K562 (cell line): ENCODE data around the gene SPOUT1. TPM values are rescaled to one million over a fixed set of nuclear protein-coding genes. Genes with fewer than 3 reads are reported as not detected.
A peak's percentile ranks its signal among the peaks of the same experiment; 100 is the strongest.

Experiments used
- ARNT ChIP-seq, 2 experiments: fragments of 450-650 bp; IDR thresholded peaks; 2 replicates each; pipeline ENCODE4 v1.6.1; 2016; ENCODE audit warnings: mild to moderate bottlenecking in 1 of 2
- ATF3 ChIP-seq, 2 experiments: fragments of 450-650 bp in 1 of 2; sonication (generic) in 1 of 2; formaldehyde crosslinking in 1 of 2; IDR thresholded peaks in 1 of 2; conservative IDR thresholded peaks in 1 of 2; 2 replicates each; pipeline versions ENCODE4 v1.6.1 to v1.8.1; 2016 to 2023; ENCODE audit warnings: mild to moderate bottlenecking in 2 of 2, moderate library complexity in 2 of 2, inconsistent platforms in 1 of 2, missing genetic modification reagents in 1 of 2
- CSDE1 ChIP-seq, 2 experiments: fragments of 450-650 bp; IDR thresholded peaks; 2 replicates each; pipeline ENCODE4 v1.6.1; 2016; ENCODE audit warnings: mild to moderate bottlenecking in 1 of 2
- ELF2 ChIP-seq: fragments of 250-450 bp; sonication (Bioruptor Pico); IDR thresholded peaks from 2 replicates; pipeline ENCODE4 v1.5.0; 2021; ENCODE audit warnings: mild to moderate bottlenecking
- ETS2 ChIP-seq: IDR thresholded peaks from 2 replicates; pipeline ENCODE4 v1.6.1; 2016; ENCODE audit warnings: borderline replicate concordance, missing genetic modification characterization, mild to moderate bottlenecking, moderate library complexity, missing compliant biosample characterization; ENCODE audit not compliant: poor library complexity, severe bottlenecking
- EWSR1 ChIP-seq: fragments of 450-650 bp; IDR thresholded peaks from 2 replicates; pipeline ENCODE4 v1.6.1; 2018; ENCODE audit warnings: borderline replicate concordance, mild to moderate bottlenecking, low read depth, moderate library complexity; ENCODE audit not compliant: partially characterized antibody
- HNRNPLL ChIP-seq: fragments of 200-400 bp; formaldehyde crosslinking; IDR thresholded peaks from 2 replicates; pipeline ENCODE4 v1.6.1; 2017; ENCODE audit warnings: low read length, low read depth, mild to moderate bottlenecking; ENCODE audit not compliant: poor library complexity, severe bottlenecking
- KLF13 ChIP-seq: fragments of 450-650 bp; IDR thresholded peaks from 2 replicates; pipeline ENCODE4 v1.6.1; 2016; ENCODE audit warnings: missing genetic modification characterization, low read depth, mild to moderate bottlenecking, missing compliant biosample characterization, moderate library complexity, borderline replicate concordance
- MNT ChIP-seq, 2 experiments: fragments of 450-650 bp; conservative IDR thresholded peaks; 2 replicates each; pipeline ENCODE4 v1.6.1; 2017; ENCODE audit warnings: mild to moderate bottlenecking in 2 of 2, moderate library complexity in 2 of 2
- NELFE ChIP-seq: IDR thresholded peaks from 2 replicates; pipeline ENCODE4 v1.6.1; 2011; ENCODE audit warnings: mild to moderate bottlenecking; ENCODE audit not compliant: insufficient read depth, insufficient read length
- POLR2B ChIP-seq: fragments of 450-650 bp; IDR thresholded peaks from 2 replicates; pipeline ENCODE4 v1.6.1; 2018; ENCODE audit warnings: low read depth; ENCODE audit not compliant: partially characterized antibody
- SMAD4 ChIP-seq: fragments of 250-450 bp; sonication (Bioruptor Pico); conservative IDR thresholded peaks from 2 replicates; pipeline ENCODE4 v1.8.0; 2021; ENCODE audit warnings: inconsistent platforms, mild to moderate bottlenecking, moderate library complexity
- SNAPC5 ChIP-seq: fragments of 250-450 bp; sonication (Bioruptor Pico); IDR thresholded peaks from 2 replicates; pipeline ENCODE4 v1.8.0; 2021; ENCODE audit warnings: moderate library complexity, mild to moderate bottlenecking, inconsistent platforms
- STAT6 ChIP-seq: sonication (generic); formaldehyde crosslinking; IDR thresholded peaks from 2 replicates; pipeline ENCODE4 v1.8.1; 2023; ENCODE audit warnings: mild to moderate bottlenecking, missing genetic modification reagents
- TCF7 ChIP-seq: sonication (generic); IDR thresholded peaks from 2 replicates; pipeline ENCODE4 v1.6.1; 2016; ENCODE audit warnings: antibody characterized with exemption, borderline replicate concordance
- ZNF174 ChIP-seq: fragments of 250-450 bp; sonication (Bioruptor Pico); IDR thresholded peaks from 2 replicates; pipeline ENCODE4 v1.4.0; 2020; ENCODE audit warnings: mild to moderate bottlenecking
- ZNF740 ChIP-seq, 3 experiments: fragments of 200-800 bp in 1 of 3; sonication (Bioruptor generic) in 1 of 3; sonication (generic) in 1 of 3; formaldehyde crosslinking in 1 of 3; IDR thresholded peaks; 2 replicates each; pipeline versions ENCODE4 v1.6.1 to v1.8.0; 2016 to 2022; ENCODE audit warnings: mild to moderate bottlenecking in 2 of 3, missing compliant biosample characterization in 2 of 3, missing genetic modification characterization in 2 of 3, missing genetic modification reagents in 1 of 3
- ZNF830 ChIP-seq: fragments of 250-450 bp; sonication (Bioruptor Pico); IDR thresholded peaks from 2 replicates; pipeline ENCODE4 v1.5.0; 2021; ENCODE audit warnings: mild to moderate bottlenecking
- ZSCAN32 ChIP-seq: fragments of 450-650 bp; formaldehyde crosslinking; IDR thresholded peaks from 2 replicates; pipeline ENCODE4 v1.4.0; 2020; ENCODE audit warnings: mild to moderate bottlenecking, moderate library complexity
- polyA plus RNA-seq, 8 experiments: library from polyadenylated mRNA; depleted of rRNA in 4 of 8; stranded (reverse) in 5 of 8; unstranded in 3 of 8; fragments of >200 nt; fragmentation: Nextera tagmentation in 2 of 8; fragmentation: Illumina TruSeq in 1 of 8; extraction: Ambion mirVana in 2 of 8; extraction: Trizol in 1 of 8; gene quantifications; 2 replicates each; pipeline versions ENCODE4 v1.2.1 to v1.2.3, GENCODE V29; 2011 to 2014; ENCODE audit warnings: inconsistent platforms in 1 of 8, missing spikeins in 1 of 8
- total RNA-seq, 7 experiments: library from RNA; depleted of rRNA in 6 of 7; stranded (reverse); fragments of >200 nt in 6 of 7; fragmentation: Illumina TruSeq in 2 of 7; extraction: Trizol in 2 of 7; gene quantifications; 2 replicates each; pipeline versions ENCODE4 v1.2.1 to v1.2.3, GENCODE V29; 2011 to 2021; ENCODE audit warnings: low replicate concordance in 1 of 7

Gene SPOUT1
- total and polyA plus RNA-seq, 9 of the 15 experiments (the other 6 are each of a cell fraction or from before 2014, with no cell fraction given) = 10.6 to 121 (median 37.4) TPM

GRCh38 chr9:128786681-128787601 is 42.7 kb downstream of the SPOUT1 start, which contains the start of gene TBC1D13 (continued):
- TF ChIP-seq STAT6 (CRISPR knock-in tag) (no peak), ELF2 (CRISPR knock-in tag) (peak; percentile 71; the same call in 1 of the 2 replicates), SNAPC5 (no peak), KLF13 (tag) (peak; percentile 96), ARNT (IDR thresholded peaks at IDR 0.05) (peak in 1 of 2 experiments; percentile 38; a peak in 1 of 4 replicates), ZNF174 (CRISPR knock-in tag) (no peak), TCF7 (peak; percentile 81; the same call in 1 of the 2 replicates), MNT (conservative IDR thresholded peaks at IDR 0.05) (peak; percentile 91 to 95), ZSCAN32 (no peak), ZNF830 (0 out of 2 replicates have a peak, but pooled peaks have one; percentile 66), ETS2 (tag) (no peak), CSDE1 (IDR thresholded peaks at IDR 0.05) (no peak), ZNF740 (CRISPR knock-in tag; IDR thresholded peaks at IDR 0.05) (peak; percentile 90), ZNF740 (tag; IDR thresholded peaks at IDR 0.05) (peak in 1 of 2 experiments; percentile 62; a peak in 1 of 4 replicates), HNRNPLL (peak; percentile 84), ATF3 (IDR thresholded peaks at IDR 0.05) (peak; percentile 82), ATF3 (CRISPR knock-in tag; conservative IDR thresholded peaks at IDR 0.05) (peak; percentile 41; the same call in 1 of the 2 replicates), NELFE (no peak), POLR2B (no peak), SMAD4 (CRISPR knock-in tag) (peak; percentile 95), EWSR1 (no peak)
